Mesendoderm (in vitro differentiated cells): ENCODE data around the gene DLG2.

Source experiments
- DNase-seq: peaks from one replicate; pipeline ENCODE4 v3.0.0; 2013
- H2AK5ac ChIP-seq: 2 replicates; pipeline ENCODE4 v1.6.1; 2013; ENCODE audit warnings: low read length, inconsistent platforms
- H2BK120ac ChIP-seq: 2 replicates; pipeline ENCODE4 v1.6.1; 2013; ENCODE audit warnings: low read depth, mild to moderate bottlenecking, low read length, moderate library complexity, mixed read lengths
- H2BK15ac ChIP-seq: replicated peaks from 2 replicates; pipeline ENCODE4 v1.6.1; 2013; ENCODE audit warnings: low read depth, mild to moderate bottlenecking, moderate library complexity
- H2BK5ac ChIP-seq: 2 replicates; pipeline ENCODE4 v1.6.1; 2013; ENCODE audit warnings: low read length, inconsistent platforms
- H3K18ac ChIP-seq: 2 replicates; pipeline ENCODE4 v1.6.1; 2013; ENCODE audit warnings: mild to moderate bottlenecking, low read length, mixed read lengths
- H3K23ac ChIP-seq: one replicate; pipeline ENCODE4 v1.6.1; 2013; ENCODE audit warnings: low read length
- H3K27ac ChIP-seq: 2 replicates; pipeline ENCODE4 v1.5.1; 2013; ENCODE audit warnings: low read depth, mild to moderate bottlenecking, inconsistent platforms, low read length, moderate library complexity
- H3K27me3 ChIP-seq: 2 replicates; pipeline ENCODE4 v1.6.1; 2013; ENCODE audit warnings: low read length, control low read depth, mild to moderate bottlenecking, inconsistent platforms; ENCODE audit not compliant: insufficient read depth, poor library complexity
- H3K36me3 ChIP-seq: 2 replicates; pipeline ENCODE4 v1.6.1; 2013; ENCODE audit warnings: low read length, inconsistent platforms; ENCODE audit not compliant: control insufficient read depth, insufficient read depth
- H3K4ac ChIP-seq: one replicate; pipeline ENCODE4 v1.6.1; 2013; ENCODE audit warnings: low read depth, mild to moderate bottlenecking, low read length, moderate library complexity
- H3K4me1 ChIP-seq: 2 replicates; pipeline ENCODE4 v1.6.1; 2013; ENCODE audit warnings: low read depth, low read length, inconsistent platforms; ENCODE audit not compliant: control insufficient read depth
- H3K4me2 ChIP-seq: 2 replicates; pipeline ENCODE4 v1.6.1; 2013; ENCODE audit warnings: low read length
- H3K4me3 ChIP-seq: 2 replicates; pipeline ENCODE4 v1.5.1; 2013; ENCODE audit warnings: mild to moderate bottlenecking, low read length
- H3K56ac ChIP-seq: one replicate; pipeline ENCODE4 v1.6.1; 2013; ENCODE audit warnings: low read length
- H3K79me1 ChIP-seq: 2 replicates; pipeline ENCODE4 v1.6.1; 2013; ENCODE audit warnings: low read length, inconsistent platforms
- H3K79me2 ChIP-seq: 2 replicates; pipeline ENCODE4 v1.6.1; 2013; ENCODE audit warnings: mild to moderate bottlenecking, low read length; ENCODE audit not compliant: control insufficient read depth, insufficient read depth
- H3K9ac ChIP-seq: 2 replicates; pipeline ENCODE4 v1.6.1; 2013; ENCODE audit warnings: low read length, inconsistent platforms
- H4K5ac ChIP-seq: one replicate; pipeline ENCODE4 v1.6.1; 2013; ENCODE audit warnings: low read length
- H4K8ac ChIP-seq: one replicate; pipeline ENCODE4 v1.6.1; 2013; ENCODE audit warnings: low read depth, mild to moderate bottlenecking, control low read depth, low read length, moderate library complexity
- WGBS: extraction: QIAGEN DNeasy Blood & Tissue Kit; methylation state at CpG from one replicate; pipeline ENCODE4 v1.1.7; 2013; ENCODE audit warnings: low lambda C conversion rate, missing lambda C conversion rate; ENCODE audit not compliant: insufficient coverage; ENCODE audit errors: extremely low coverage; 5-methylcytosine and 5-hydroxymethylcytosine counted together

DLG2 gene

DNA sequence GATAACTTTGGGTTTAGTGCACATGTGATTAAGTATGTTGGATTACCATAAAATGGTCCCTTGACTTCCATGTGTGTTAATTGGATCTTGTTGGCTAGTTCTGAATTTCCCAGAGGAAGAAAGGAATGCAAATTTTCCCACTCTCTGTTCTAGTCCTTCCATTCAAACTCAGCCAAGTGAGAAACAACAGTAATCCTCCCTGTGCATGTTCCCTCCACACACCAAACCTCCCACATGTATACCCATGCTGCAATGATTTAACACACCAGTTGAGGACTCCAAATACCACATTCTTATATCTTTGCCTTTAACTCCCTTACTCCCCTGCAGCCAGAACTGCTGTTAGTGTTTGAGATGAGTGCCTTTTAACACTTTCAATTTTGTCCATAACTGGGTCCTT, 1158.9 kb downstream of the DLG2 start:
- Histone ChIP-seq H3K4me1 (no peaks in the 10 kb centered on the region), H3K79me2 (no peaks in the 10 kb centered on the region), H3K27ac (no peak overlapping the region), H2BK120ac (no peak overlapping the region), H3K4me2 (no peak overlapping the region), H3K79me1 (no peaks in the 10 kb centered on the region), H2BK5ac (no peak overlapping the region), H3K23ac (no peak overlapping the region), H3K36me3 (no peaks in the 10 kb centered on the region), H4K8ac (no peak overlapping the region), H3K27me3 (peaks cover 2% of the 10 kb centered on the region), H4K5ac (no peak overlapping the region), H2BK15ac (no peak overlapping the region), H3K4me3 (no peak overlapping the region), H3K9ac (no peak overlapping the region), H3K56ac (no peak overlapping the region), H3K18ac (no peak overlapping the region), H3K4ac (no peak overlapping the region), H2AK5ac (no peak overlapping the region)
- DNase-seq = no peak

DNA sequence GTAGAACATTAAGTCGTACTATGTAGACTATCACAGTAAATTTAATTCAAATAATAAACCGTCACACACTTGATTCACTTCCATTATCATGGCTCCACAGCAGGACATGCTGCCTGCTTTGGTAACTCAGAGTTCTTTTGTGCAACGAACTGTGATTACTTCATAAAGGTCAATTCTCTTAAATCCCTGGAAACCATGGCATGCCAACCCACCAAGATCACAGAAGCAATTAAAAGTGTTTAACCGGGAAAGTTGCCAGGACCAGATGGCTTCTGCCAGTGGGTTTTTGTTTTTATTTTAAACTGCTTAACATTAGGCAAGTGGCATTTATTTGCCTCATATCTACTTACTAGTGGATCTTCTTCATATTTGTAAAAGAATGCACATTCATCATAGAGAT, 1162.1 kb downstream of the DLG2 start:
- no CpG with 5 or more reads among the region's 4 CpGs for WGBS
- no peak overlapping the region for H2BK15ac ChIP-seq
- H3K27ac ChIP-seq = no peak overlapping the region
- no peak overlapping the region for H3K18ac ChIP-seq
- no peak overlapping the region for H3K9ac ChIP-seq
- H3K56ac ChIP-seq = no peak overlapping the region
- no peak overlapping the region for H2AK5ac ChIP-seq
- no peaks in the 10 kb centered on the region for H3K36me3 ChIP-seq
- H3K4me1 ChIP-seq = no peaks in the 10 kb centered on the region
- no peak for DNase-seq
- no peaks in the 10 kb centered on the region for H3K79me1 ChIP-seq
- no peak overlapping the region for H4K8ac ChIP-seq
- H2BK120ac ChIP-seq = no peak overlapping the region
- H3K79me2 ChIP-seq = no peaks in the 10 kb centered on the region
- no peak overlapping the region for H4K5ac ChIP-seq
- H2BK5ac ChIP-seq = no peak overlapping the region
- peaks cover 2% of the 10 kb centered on the region for H3K27me3 ChIP-seq
- H3K4ac ChIP-seq = no peak overlapping the region
- no peak overlapping the region for H3K23ac ChIP-seq
- no peak overlapping the region for H3K4me3 ChIP-seq
- H3K4me2 ChIP-seq = no peak overlapping the region

DNA sequence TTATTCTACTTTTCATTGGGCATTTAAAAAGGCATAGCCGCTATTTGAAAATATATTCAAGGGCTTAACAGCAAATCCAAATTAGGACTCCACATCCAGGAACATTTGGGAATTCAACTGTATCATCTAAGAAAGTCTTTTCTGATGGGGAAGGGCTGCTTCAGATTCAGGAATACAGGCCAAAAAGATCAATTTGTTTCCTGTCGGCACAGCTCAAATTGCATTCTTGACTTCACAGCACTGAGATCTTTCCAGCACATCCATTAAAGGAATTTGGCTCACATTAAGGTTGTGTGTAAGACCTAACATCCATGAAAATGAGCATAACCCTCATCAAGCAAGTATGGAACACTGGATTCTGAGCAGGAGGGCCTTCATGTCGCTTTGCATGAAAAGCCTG, 1171.5 kb downstream of the DLG2 start:
- Histone ChIP-seq H3K27ac (no peak overlapping the region), H2BK15ac (no peak overlapping the region), H2BK120ac (no peak overlapping the region), H4K8ac (no peak overlapping the region), H3K79me1 (no peaks in the 10 kb centered on the region), H3K18ac (no peak overlapping the region), H4K5ac (no peak overlapping the region), H2AK5ac (no peak overlapping the region), H3K4me3 (no peak overlapping the region), H3K27me3 (no peaks in the 10 kb centered on the region), H3K4me2 (no peak overlapping the region), H3K23ac (no peak overlapping the region), H3K56ac (no peak overlapping the region), H3K9ac (no peak overlapping the region), H3K36me3 (no peaks in the 10 kb centered on the region), H3K79me2 (no peaks in the 10 kb centered on the region), H3K4me1 (no peaks in the 10 kb centered on the region), H2BK5ac (no peak overlapping the region), H3K4ac (no peak overlapping the region)
- DNase-seq = no peak
- no CpG with 5 or more reads among the region's 3 CpGs for WGBS

DNA sequence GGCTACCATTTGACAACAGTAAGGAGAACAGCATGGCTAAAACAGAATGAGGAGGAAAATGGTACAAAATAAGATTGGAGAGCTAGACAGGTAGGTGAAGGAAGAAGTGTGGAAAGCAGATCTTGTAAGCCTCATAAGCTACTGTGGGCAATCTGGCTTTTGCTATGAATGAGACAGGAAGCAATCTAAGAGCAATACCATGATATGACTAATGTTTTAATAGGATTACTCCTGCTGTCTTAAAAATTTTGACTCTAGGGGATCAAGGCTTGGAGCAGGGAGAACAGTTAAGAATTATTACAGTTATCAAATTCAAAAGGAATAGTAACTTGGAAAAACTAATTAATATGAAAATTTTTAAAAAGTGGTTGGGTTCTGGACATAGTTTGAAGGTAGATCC, 1174.9 kb downstream of the DLG2 start:
- Histone ChIP-seq H3K4me2 (no peak overlapping the region), H3K27me3 (no peaks in the 10 kb centered on the region), H3K56ac (no peak overlapping the region), H3K27ac (no peak overlapping the region), H2BK120ac (no peak overlapping the region), H3K23ac (no peak overlapping the region), H3K9ac (no peak overlapping the region), H3K4ac (no peak overlapping the region), H3K79me2 (no peaks in the 10 kb centered on the region), H3K79me1 (no peaks in the 10 kb centered on the region), H3K36me3 (no peaks in the 10 kb centered on the region), H2BK15ac (no peak overlapping the region), H2BK5ac (no peak overlapping the region), H4K8ac (no peak overlapping the region), H2AK5ac (no peak overlapping the region), H3K4me3 (no peak overlapping the region), H4K5ac (no peak overlapping the region), H3K18ac (no peak overlapping the region), H3K4me1 (no peaks in the 10 kb centered on the region)
- DNase-seq = no peak

DNA sequence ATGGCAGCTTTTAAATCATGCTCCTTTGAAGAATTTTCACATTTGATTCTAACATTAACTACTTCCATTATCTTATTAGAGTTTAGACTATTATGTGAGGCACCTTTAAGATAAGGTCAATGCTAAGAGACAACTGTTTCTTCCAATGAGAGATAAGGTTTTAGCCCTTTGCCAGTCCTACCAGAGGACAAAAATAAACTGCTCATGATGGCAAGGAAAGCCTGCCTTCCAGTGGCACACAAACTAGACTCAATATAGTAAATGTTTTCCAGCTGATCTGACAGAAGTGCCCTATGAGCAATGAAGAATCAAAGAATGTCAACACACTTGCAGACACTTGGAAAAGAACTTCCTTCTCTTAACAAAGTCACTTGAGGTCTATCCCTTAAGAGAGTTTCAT, 1188.6 kb downstream of the DLG2 start:
- H3K27ac ChIP-seq = no peak overlapping the region
- H3K27me3 ChIP-seq = no peaks in the 10 kb centered on the region
- H3K18ac ChIP-seq = no peak overlapping the region
- no peak for DNase-seq
- no peak overlapping the region for H3K4me3 ChIP-seq
- H4K8ac ChIP-seq = no peak overlapping the region
- H4K5ac ChIP-seq = no peak overlapping the region
- peaks cover 7% of the 10 kb centered on the region for H3K4me1 ChIP-seq
- H3K9ac ChIP-seq = no peak overlapping the region
- H3K36me3 ChIP-seq = no peaks in the 10 kb centered on the region
- H2AK5ac ChIP-seq = no peak overlapping the region
- H3K23ac ChIP-seq = no peak overlapping the region
- H3K4me2 ChIP-seq = no peak overlapping the region
- H2BK5ac ChIP-seq = no peak overlapping the region
- H3K79me2 ChIP-seq = no peaks in the 10 kb centered on the region
- H3K79me1 ChIP-seq = no peaks in the 10 kb centered on the region
- H3K4ac ChIP-seq = no peak overlapping the region
- no peak overlapping the region for H3K56ac ChIP-seq
- no peak overlapping the region for H2BK15ac ChIP-seq
- no peak overlapping the region for H2BK120ac ChIP-seq

DNA sequence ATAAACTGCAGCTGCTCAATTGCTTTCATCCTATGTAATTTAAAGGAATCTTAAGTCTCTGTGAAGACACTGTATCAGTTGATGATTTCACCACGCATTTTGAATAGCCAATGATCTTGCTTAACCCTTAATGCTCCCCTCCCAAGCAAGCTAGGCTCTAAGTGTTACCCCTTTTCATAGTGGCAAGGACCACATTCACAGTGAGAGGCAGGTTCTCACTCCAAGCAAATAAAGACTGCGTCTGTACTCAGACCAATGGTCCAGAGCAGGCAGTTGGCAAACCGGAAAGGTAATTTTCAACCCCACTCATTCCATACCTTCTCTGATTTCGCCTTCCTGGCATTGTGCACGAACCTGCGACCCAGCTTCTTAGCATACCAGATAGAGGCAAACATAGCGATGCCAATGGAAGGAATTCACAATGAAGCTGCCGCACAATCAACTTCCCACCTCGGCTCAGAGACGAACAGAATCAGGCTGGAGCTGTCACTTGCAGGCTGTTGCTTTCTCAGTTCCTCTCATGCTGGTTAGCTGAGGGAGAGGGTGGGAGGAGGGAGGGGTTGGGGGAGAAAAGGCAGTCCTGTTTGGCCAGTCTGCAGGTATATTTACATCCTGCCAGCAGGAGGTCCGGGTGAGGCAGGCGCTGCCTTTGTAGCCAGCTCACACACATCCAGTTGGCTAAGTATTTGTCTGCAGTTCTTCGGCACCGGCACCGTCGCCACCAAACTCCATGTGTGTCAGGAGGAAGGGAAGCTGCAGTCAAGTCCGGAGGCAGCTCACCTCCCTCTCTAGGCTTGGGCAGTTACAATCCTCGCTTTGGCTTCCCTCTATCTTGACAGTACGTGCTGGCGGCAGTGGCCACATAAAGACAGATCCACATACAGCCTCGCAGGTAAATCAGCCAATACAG, 1189.8 kb downstream of the DLG2 start:
- Histone ChIP-seq H3K4me3 (no peak overlapping the region), H2BK5ac (peak overlapping the region; percentile 22), H2BK120ac (no peak overlapping the region), H3K18ac (no peak overlapping the region), H3K9ac (peak overlapping the region; percentile 31), H4K8ac (no peak overlapping the region), H3K79me2 (no peaks in the 10 kb centered on the region), H4K5ac (no peak overlapping the region), H3K4me2 (peak overlapping the region; percentile 83), H2BK15ac (no peak overlapping the region), H3K36me3 (no peaks in the 10 kb centered on the region), H3K27ac (no peak overlapping the region), H3K79me1 (no peaks in the 10 kb centered on the region), H3K56ac (peak overlapping the region; percentile 71), H3K23ac (no peak overlapping the region), H3K4me1 (peaks cover 7% of the 10 kb centered on the region), H3K27me3 (no peaks in the 10 kb centered on the region), H3K4ac (no peak overlapping the region), H2AK5ac (no peak overlapping the region)
- peak; percentile 94 for DNase-seq
- WGBS = no CpG with 5 or more reads among the region's 21 CpGs
